ENCODE data around the gene NSMCE4A.
"Not testable (repeated sequence)": the region's sequence is repeated elsewhere in the genome, so short reads cannot be mapped to it uniquely, and the experiment has no call there.

NSMCE4A gene

GRCh38 chr10:122018951-122019413, 44.0 kb upstream of the NSMCE4A start:
- Histone ChIP-seq H3K4me2 (ENCODE audit: low read depth, low read length) (peak overlapping the region; percentile 83), H3K27ac (ENCODE audit: low read length) (peak overlapping the region; percentile 52; the same call in 1 of the 2 replicates)

GRCh38 chr10:122018491-122018890, 43.5 kb upstream of the NSMCE4A start:
- no peak overlapping the region for H3K27ac ChIP-seq (ENCODE audit: low read length)
- peak overlapping the region; percentile 84 for H2AFZ ChIP-seq (ENCODE audit: low read length)
- peaks cover 6% of the 10 kb centered on the region for H3F3A ChIP-seq (ENCODE audit: insufficient read depth, low read length)
- H3K4me1 ChIP-seq (ENCODE audit: low read length): 0 out of 2 replicates have a peak, but pooled peaks cover 3% of the 10 kb centered on the region
- DNase-seq: no peak
- H3K4me3 ChIP-seq (ENCODE audit: low read length): peak overlapping the region; percentile 58
- peak overlapping the region; percentile 83 for H3K4me2 ChIP-seq (ENCODE audit: low read depth, low read length)
- H3K27me3 ChIP-seq (replicated peaks; ENCODE audit: insufficient read depth, low read length): no peaks in the 10 kb centered on the region
- TF ChIP-seq CTCF (IDR thresholded peaks at IDR 0.05; ENCODE audit: low read length) (no peak), EZH2phosphoT487 (IDR thresholded peaks at IDR 0.05; ENCODE audit: low read length) (no peak), EZH2 (optimal IDR thresholded peaks at IDR 0.05; ENCODE audit: low read depth, low read length) (no peak)
- H3K36me3 ChIP-seq (replicated peaks; ENCODE audit: insufficient read depth, low read length): no peaks in the 10 kb centered on the region
- H3K9me2 ChIP-seq (replicated peaks; ENCODE audit: insufficient read depth, low read length): no peaks in the 10 kb centered on the region
- H4K20me1 ChIP-seq (ENCODE audit: insufficient read depth, low read length): no peaks in the 10 kb centered on the region
- H3K79me2 ChIP-seq (ENCODE audit: low read length): no peaks in the 10 kb centered on the region
- no peak overlapping the region; the same call in 1 of the 2 replicates for H3K9ac ChIP-seq (ENCODE audit: low read length)
- no peaks in the 10 kb centered on the region for H3K9me3 ChIP-seq (replicated peaks; ENCODE audit: insufficient read depth, low read length)

More at GRCh38 chr10:122018951-122019413, 44.0 kb upstream of the NSMCE4A start:
- Histone ChIP-seq H3K9me3 (replicated peaks; ENCODE audit: insufficient read depth, low read length) (no peaks in the 10 kb centered on the region), H2AFZ (ENCODE audit: low read length) (peak overlapping the region; percentile 84), H3K9ac (ENCODE audit: low read length) (peak overlapping the region; percentile 44; the same call in 1 of the 2 replicates), H3K9me2 (replicated peaks; ENCODE audit: insufficient read depth, low read length) (no peaks in the 10 kb centered on the region), H4K20me1 (ENCODE audit: insufficient read depth, low read length) (no peaks in the 10 kb centered on the region), H3K79me2 (ENCODE audit: low read length) (no peaks in the 10 kb centered on the region), H3K4me3 (ENCODE audit: low read length) (peak overlapping the region; percentile 58), H3K4me1 (ENCODE audit: low read length) (0 out of 2 replicates have a peak, but pooled peaks cover 3% of the 10 kb centered on the region), H3K36me3 (replicated peaks; ENCODE audit: insufficient read depth, low read length) (no peaks in the 10 kb centered on the region), H3K27me3 (replicated peaks; ENCODE audit: insufficient read depth, low read length) (no peaks in the 10 kb centered on the region), H3F3A (ENCODE audit: insufficient read depth, low read length) (peaks cover 6% of the 10 kb centered on the region)
- peak; percentile 61 for DNase-seq
- TF ChIP-seq EZH2phosphoT487 (IDR thresholded peaks at IDR 0.05; ENCODE audit: low read length) (no peak), EZH2 (optimal IDR thresholded peaks at IDR 0.05; ENCODE audit: low read depth, low read length) (no peak), CTCF (IDR thresholded peaks at IDR 0.05; ENCODE audit: low read length) (no peak)

- not testable (repeated sequence) for H4K20me1 ChIP-seq (ENCODE audit: insufficient read depth, low read length); H3K4me2 ChIP-seq (ENCODE audit: low read depth, low read length)
These were observed 42.9 kb upstream of the NSMCE4A start for GRCh38 chr10:122017926-122018325.

GRCh38 chr10:122014652-122015248, 39.7 kb upstream of the NSMCE4A start:
- Histone ChIP-seq H2AFZ (ENCODE audit: low read length) (no peak overlapping the region), H3K9ac (ENCODE audit: low read length) (no peak overlapping the region), H3K79me2 (ENCODE audit: low read length) (no peaks in the 10 kb centered on the region), H3K4me1 (ENCODE audit: low read length) (0 out of 2 replicates have a peak, but pooled peaks cover 2% of the 10 kb centered on the region), H3F3A (ENCODE audit: insufficient read depth, low read length) (peaks cover 6% of the 10 kb centered on the region), H3K4me3 (ENCODE audit: low read length) (no peak overlapping the region), H4K20me1 (ENCODE audit: insufficient read depth, low read length) (no peaks in the 10 kb centered on the region), H3K36me3 (replicated peaks; ENCODE audit: insufficient read depth, low read length) (no peaks in the 10 kb centered on the region), H3K9me2 (replicated peaks; ENCODE audit: insufficient read depth, low read length) (no peaks in the 10 kb centered on the region), H3K4me2 (ENCODE audit: low read depth, low read length) (no peak overlapping the region), H3K27ac (ENCODE audit: low read length) (no peak overlapping the region), H3K9me3 (replicated peaks; ENCODE audit: insufficient read depth, low read length) (no peaks in the 10 kb centered on the region), H3K27me3 (replicated peaks; ENCODE audit: insufficient read depth, low read length) (no peaks in the 10 kb centered on the region)
- no peak for DNase-seq
- TF ChIP-seq EZH2 (optimal IDR thresholded peaks at IDR 0.05; ENCODE audit: low read depth, low read length) (no peak), CTCF (IDR thresholded peaks at IDR 0.05; ENCODE audit: low read length) (no peak), EZH2phosphoT487 (IDR thresholded peaks at IDR 0.05; ENCODE audit: low read length) (no peak)

More at GRCh38 chr10:122017926-122018325, 42.9 kb upstream of the NSMCE4A start:
- H3K27me3 ChIP-seq (replicated peaks; ENCODE audit: insufficient read depth, low read length); H3K27ac ChIP-seq (ENCODE audit: low read length); H3F3A ChIP-seq (ENCODE audit: insufficient read depth, low read length); H3K4me1 ChIP-seq (ENCODE audit: low read length); H3K9me2 ChIP-seq (replicated peaks; ENCODE audit: insufficient read depth, low read length); H3K9ac ChIP-seq (ENCODE audit: low read length); H3K4me3 ChIP-seq (ENCODE audit: low read length); DNase-seq; H2AFZ ChIP-seq (ENCODE audit: low read length); H3K36me3 ChIP-seq (replicated peaks; ENCODE audit: insufficient read depth, low read length); H3K9me3 ChIP-seq (replicated peaks; ENCODE audit: insufficient read depth, low read length); H3K79me2 ChIP-seq (ENCODE audit: low read length): not testable (repeated sequence)
